IMR-90 (cell line): ENCODE measurements around the gene NPSR1. TPM values are rescaled to one million over a fixed set of nuclear protein-coding genes. Genes with fewer than 3 reads are reported as not detected.

ENCODE experiments used
- ATAC-seq: fragments of 200-7000 bp; cut with Tn5 transposase; 2 replicates; pipeline ENCODE4 v1.9.1; 2020; ENCODE audit warnings: low read depth, mild to moderate bottlenecking, moderate library complexity
- BruUV-seq: library from RNA; stranded (reverse); fragments of 400-500 nt; replicated peaks from 2 replicates; lab custom pipeline; 2021; lab: Mats Ljungman, UMichigan
- CTCF ChIA-PET: fragments of 300-600 bp; formaldehyde crosslinking; extraction: SDS; loops from one replicate; lab custom pipeline; 2021; ENCODE audit warnings: antibody characterized with exemption; lab: Yijun Ruan, JAX
- POLR2A ChIA-PET: fragments of 300-600 bp; sonication (Branson Sonifier 250); formaldehyde crosslinking; loops from one replicate; lab custom pipeline; 2022; ENCODE audit warnings: antibody characterized with exemption; ENCODE audit not compliant: unreplicated experiment; lab: Charles Lee
- DNase-seq: peaks from one replicate; pipeline ENCODE4 v3.0.0; 2013
- H2AFZ ChIP-seq: replicated peaks from 2 replicates; pipeline ENCODE3; 2013; ENCODE audit warnings: low read length, mild to moderate bottlenecking; ENCODE audit not compliant: poor library complexity
- H2AK5ac ChIP-seq: 2 replicates; pipeline ENCODE4 v1.6.1; 2013; ENCODE audit warnings: low read depth, low read length, inconsistent platforms
- H2AK9ac ChIP-seq: replicated peaks from 2 replicates; pipeline ENCODE3; 2013; ENCODE audit warnings: mild to moderate bottlenecking, low read depth, low read length, moderate library complexity; ENCODE audit not compliant: poor library complexity
- H2BK120ac ChIP-seq: 2 replicates; pipeline ENCODE4 v1.6.1; 2013; ENCODE audit warnings: low read depth, low read length, inconsistent platforms
- H2BK15ac ChIP-seq: 3 replicates; pipeline ENCODE4 v1.6.1; 2013; ENCODE audit warnings: low read depth, low read length, inconsistent platforms
- H2BK20ac ChIP-seq: 2 replicates; pipeline ENCODE4 v1.6.1; 2013; ENCODE audit warnings: low read depth, mild to moderate bottlenecking, inconsistent platforms, low read length, moderate library complexity
- H2BK5ac ChIP-seq: 2 replicates; pipeline ENCODE4 v1.6.1; 2013; ENCODE audit warnings: mild to moderate bottlenecking, low read depth, low read length, inconsistent platforms; ENCODE audit not compliant: poor library complexity, severe bottlenecking
- H3K14ac ChIP-seq: replicated peaks from 2 replicates; pipeline ENCODE4 v1.6.1; 2013; ENCODE audit warnings: low read depth, low read length, inconsistent platforms
- H3K18ac ChIP-seq: 2 replicates; pipeline ENCODE4 v1.6.1; 2013; ENCODE audit warnings: low read depth, low read length, control low read depth
- H3K23ac ChIP-seq: 2 replicates; pipeline ENCODE4 v1.6.1; 2013; ENCODE audit warnings: low read depth, low read length, inconsistent platforms
- H3K27ac ChIP-seq: 2 replicates; pipeline ENCODE4 v1.5.1; 2013; ENCODE audit warnings: mild to moderate bottlenecking, control low read depth, low read length; ENCODE audit not compliant: insufficient read depth
- H3K27me3 ChIP-seq: 2 replicates; pipeline ENCODE4 v1.6.1; 2013; ENCODE audit warnings: low read length; ENCODE audit not compliant: control insufficient read depth, insufficient read depth
- H3K36me3 ChIP-seq: 2 replicates; pipeline ENCODE4 v1.6.1; 2013; ENCODE audit warnings: low read length, mixed read lengths; ENCODE audit not compliant: control insufficient read depth, insufficient read depth
- H3K4ac ChIP-seq: 2 replicates; pipeline ENCODE4 v1.6.1; 2013; ENCODE audit warnings: low read depth, low read length, inconsistent platforms
- H3K4me1 ChIP-seq: 2 replicates; pipeline ENCODE4 v1.6.1; 2013; ENCODE audit warnings: low read length, mixed read lengths; ENCODE audit not compliant: control insufficient read depth, insufficient read depth
- H3K4me2 ChIP-seq: 2 replicates; pipeline ENCODE4 v1.6.1; 2013; ENCODE audit warnings: low read depth, mild to moderate bottlenecking, control low read depth, low read length, moderate library complexity
- H3K4me3 ChIP-seq: 2 replicates; pipeline ENCODE4 v1.5.1; 2013; ENCODE audit warnings: low read depth, mild to moderate bottlenecking, control low read depth, low read length, moderate library complexity; ENCODE audit not compliant: insufficient read depth
- H3K56ac ChIP-seq: 2 replicates; pipeline ENCODE4 v1.6.1; 2013; ENCODE audit warnings: low read length, inconsistent platforms; ENCODE audit not compliant: insufficient read depth; ENCODE audit errors: extremely low read depth
- H3K79me1 ChIP-seq, 2 experiments: 2 replicates each; pipeline ENCODE4 v1.6.1; 2013; ENCODE audit warnings: low read length in 2 of 2, inconsistent platforms in 1 of 2, low read depth in 1 of 2
- H3K9ac ChIP-seq: 2 replicates; pipeline ENCODE4 v1.6.1; 2013; ENCODE audit warnings: low read depth, low read length, control low read depth
- H3K9me1 ChIP-seq: 2 replicates; pipeline ENCODE4 v1.6.1; 2013; ENCODE audit warnings: low read length, inconsistent platforms; ENCODE audit not compliant: insufficient read depth
- H3K9me3 ChIP-seq: 2 replicates; pipeline ENCODE4 v1.6.1; 2013; ENCODE audit warnings: low read length; ENCODE audit not compliant: control insufficient read depth, insufficient read depth
- H4K20me1 ChIP-seq: 2 replicates; pipeline ENCODE4 v1.6.1; 2013; ENCODE audit warnings: low read length, inconsistent platforms; ENCODE audit not compliant: insufficient read depth
- H4K5ac ChIP-seq: 2 replicates; pipeline ENCODE4 v1.6.1; 2013; ENCODE audit warnings: mild to moderate bottlenecking, low read depth, low read length, control low read depth
- H4K8ac ChIP-seq, 2 experiments: 2 replicates each; pipeline ENCODE4 v1.6.1; 2013; ENCODE audit warnings: low read depth in 2 of 2, low read length in 2 of 2, control low read depth in 1 of 2, inconsistent platforms in 1 of 2
- H4K91ac ChIP-seq: 2 replicates; pipeline ENCODE4 v1.6.1; 2013; ENCODE audit warnings: low read depth, low read length, inconsistent platforms; ENCODE audit not compliant: insufficient read depth
- BHLHE40 ChIP-seq: fragments of 150-350 bp; IDR thresholded peaks from 2 replicates; pipeline ENCODE4 v1.6.1; 2016; ENCODE audit warnings: mild to moderate bottlenecking, low read depth, low read length
- CEBPB ChIP-seq: IDR thresholded peaks from 2 replicates; pipeline ENCODE4 v1.6.1; 2012; ENCODE audit warnings: low read depth, low read length, improper control_type of control experiment
- CHD1 ChIP-seq: IDR thresholded peaks from 2 replicates; pipeline ENCODE4 v1.6.1; 2012; ENCODE audit warnings: low read depth, low read length, improper control_type of control experiment
- FOS ChIP-seq: fragments of 150-350 bp; IDR thresholded peaks from 2 replicates; pipeline ENCODE4 v1.6.1; 2016; ENCODE audit warnings: low read depth, low read length
- MAFK ChIP-seq: IDR thresholded peaks from 2 replicates; pipeline ENCODE4 v1.6.1; 2012; ENCODE audit warnings: low read depth, low read length, improper control_type of control experiment
- MAZ ChIP-seq: IDR thresholded peaks from 2 replicates; pipeline ENCODE4 v1.6.1; 2012; ENCODE audit warnings: low read depth, mild to moderate bottlenecking, low read length, improper control_type of control experiment, moderate library complexity, borderline replicate concordance
- MXI1 ChIP-seq: IDR thresholded peaks from 2 replicates; pipeline ENCODE4 v1.6.1; 2012; ENCODE audit warnings: low read depth, mild to moderate bottlenecking, low read length, moderate library complexity, borderline replicate concordance
- NFE2L2 ChIP-seq: fragments of 150-350 bp; IDR thresholded peaks from 2 replicates; pipeline ENCODE4 v1.6.1; 2016; ENCODE audit warnings: low read depth, mild to moderate bottlenecking, low read length
- POLR2A ChIP-seq: IDR thresholded peaks from 2 replicates; pipeline ENCODE4 v1.6.1; 2012; ENCODE audit warnings: mild to moderate bottlenecking, low read depth, low read length
- RAD21 ChIP-seq: IDR thresholded peaks from 2 replicates; pipeline ENCODE4 v1.6.1; 2012; ENCODE audit warnings: low read length, improper control_type of control experiment
- RCOR1 ChIP-seq: IDR thresholded peaks from 2 replicates; pipeline ENCODE4 v1.6.1; 2012; ENCODE audit warnings: mild to moderate bottlenecking, low read length, improper control_type of control experiment; ENCODE audit not compliant: insufficient replicate concordance
- RFX5 ChIP-seq: IDR thresholded peaks from 2 replicates; pipeline ENCODE4 v1.8.0; 2012; ENCODE audit warnings: low read depth, mild to moderate bottlenecking, low read length, moderate library complexity
- SMC3 ChIP-seq: fragments of 150-350 bp; IDR thresholded peaks from 2 replicates; pipeline ENCODE4 v1.6.1; 2016; ENCODE audit warnings: low read depth, mild to moderate bottlenecking, antibody characterized with exemption, low read length, moderate library complexity
- WGBS, 2 experiments: methylation state at CpG; one replicate each; pipeline versions ENCODE4 v1.1.5 to v1.1.7; 2013; ENCODE audit warnings: missing lambda C conversion rate in 2 of 2; ENCODE audit not compliant: insufficient read length in 1 of 2; ENCODE audit errors: extremely low coverage in 2 of 2; 5-methylcytosine and 5-hydroxymethylcytosine counted together
- dilution Hi-C: fragments of 300-500 bp; cut with HindIII; formaldehyde crosslinking; loops from one replicate; pipeline ENCODE4 v1.14.3; 2018; ENCODE audit warnings: low sequenced_read_pairs; ENCODE audit not compliant: unreplicated experiment
- in situ Hi-C: fragments of 300-500 bp; cut with MboI; formaldehyde crosslinking; loops from 3 replicates; pipeline ENCODE4 v1.14.3; 2019; ENCODE audit warnings: low sequenced_read_pairs, inconsistent platforms, mixed read lengths
- intact Hi-C: fragments of 100-400 bp; cut with micrococcal nuclease; formaldehyde crosslinking; loops from 2 replicates; pipeline ENCODE4 v1.10.0; 2022
- polyA plus RNA-seq, 3 experiments: library from polyadenylated mRNA; depleted of rRNA; stranded (reverse); fragments of >200 nt; gene quantifications; 2 replicates each; pipeline ENCODE4 v1.2.3, GENCODE V29; 2012; ENCODE audit warnings: low replicate concordance in 1 of 3
- total RNA-seq: library from RNA; depleted of rRNA; stranded (reverse); fragments of >200 nt; gene quantifications from 2 replicates; pipeline ENCODE4 v1.2.3, GENCODE V29; 2012
- TF ChIP-seq, protein P1 (sequence below): conservative IDR thresholded peaks from 2 replicates; pipeline ENCODE4 v1.5.1; 2012; ENCODE audit warnings: mild to moderate bottlenecking, low read depth, low read length, improper control_type of control experiment
- TF ChIP-seq, protein P2 (sequence below): fragments of 150-350 bp; IDR thresholded peaks from 2 replicates; pipeline ENCODE4 v1.6.1; 2016; ENCODE audit warnings: low read depth, mild to moderate bottlenecking, low read length, moderate library complexity, borderline replicate concordance
- TF ChIP-seq, protein P3 (sequence below): fragments of 150-350 bp; IDR thresholded peaks from 2 replicates; pipeline ENCODE4 v1.6.1; 2017; ENCODE audit warnings: mild to moderate bottlenecking, antibody characterized with exemption, low read length, low read depth

The NPSR1 gene
- total and polyA plus RNA-seq, 2 of the 4 experiments (the other 2 are of a cell fraction), result not detected

DNA sequence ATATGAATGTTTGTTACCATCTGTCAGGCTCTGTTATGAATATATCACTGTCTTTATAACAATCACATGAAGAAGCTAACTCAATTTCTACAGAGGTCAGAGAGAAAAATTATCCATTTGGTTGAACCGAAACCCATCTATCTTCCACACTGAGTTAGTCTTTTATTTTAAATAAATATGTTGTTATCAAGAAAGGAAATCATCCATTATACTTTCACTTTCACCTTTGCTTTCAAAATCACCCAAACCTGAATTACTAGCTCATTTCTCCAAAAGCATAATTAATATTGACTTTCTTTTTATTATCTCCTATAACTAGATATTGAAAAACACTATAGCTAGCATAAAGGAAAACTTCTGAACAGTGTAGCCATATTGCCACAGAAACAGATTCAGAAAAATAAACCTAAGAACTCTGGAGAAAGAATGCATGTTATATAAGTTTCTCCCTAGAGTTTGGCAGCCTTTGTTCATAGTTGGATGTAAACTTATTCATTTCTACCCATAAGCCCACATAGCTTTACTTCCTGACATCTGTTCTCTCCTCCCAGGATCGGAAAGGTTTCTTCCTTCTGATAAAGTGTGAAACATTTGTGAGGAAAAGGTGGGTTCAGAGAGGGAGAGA is 66.0 kb downstream of the NPSR1 start:
- DNase-seq (no peak), ATAC-seq (no peak)
- no CpG with 5 or more reads among the region's 2 CpGs for WGBS, 2 experiments
- H3K18ac ChIP-seq, result no peak overlapping the region
- in situ Hi-C loops (no loop called here), dilution Hi-C loops (no loop called here), intact Hi-C loops (no loop called here)
- H2AK5ac ChIP-seq, result no peak overlapping the region
- no peak overlapping the region for H3K4me3 ChIP-seq
- no peak overlapping the region for H3K4me2 ChIP-seq
- H3K14ac ChIP-seq, result no peak overlapping the region
- no peak overlapping the region for H3K23ac ChIP-seq
- no peak overlapping the region for H2BK5ac ChIP-seq
- no peak for TF ChIP-seq CHD1
- no peak for TF ChIP-seq NFE2L2
- no peak for TF ChIP-seq RFX5
- TF ChIP-seq FOS, result no peak
- no peak for TF ChIP-seq CEBPB
- no peak for TF ChIP-seq SMC3
- no peak for TF ChIP-seq POLR2A
- TF ChIP-seq, protein P1, sequence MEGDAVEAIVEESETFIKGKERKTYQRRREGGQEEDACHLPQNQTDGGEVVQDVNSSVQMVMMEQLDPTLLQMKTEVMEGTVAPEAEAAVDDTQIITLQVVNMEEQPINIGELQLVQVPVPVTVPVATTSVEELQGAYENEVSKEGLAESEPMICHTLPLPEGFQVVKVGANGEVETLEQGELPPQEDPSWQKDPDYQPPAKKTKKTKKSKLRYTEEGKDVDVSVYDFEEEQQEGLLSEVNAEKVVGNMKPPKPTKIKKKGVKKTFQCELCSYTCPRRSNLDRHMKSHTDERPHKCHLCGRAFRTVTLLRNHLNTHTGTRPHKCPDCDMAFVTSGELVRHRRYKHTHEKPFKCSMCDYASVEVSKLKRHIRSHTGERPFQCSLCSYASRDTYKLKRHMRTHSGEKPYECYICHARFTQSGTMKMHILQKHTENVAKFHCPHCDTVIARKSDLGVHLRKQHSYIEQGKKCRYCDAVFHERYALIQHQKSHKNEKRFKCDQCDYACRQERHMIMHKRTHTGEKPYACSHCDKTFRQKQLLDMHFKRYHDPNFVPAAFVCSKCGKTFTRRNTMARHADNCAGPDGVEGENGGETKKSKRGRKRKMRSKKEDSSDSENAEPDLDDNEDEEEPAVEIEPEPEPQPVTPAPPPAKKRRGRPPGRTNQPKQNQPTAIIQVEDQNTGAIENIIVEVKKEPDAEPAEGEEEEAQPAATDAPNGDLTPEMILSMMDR, result no peak
- TF ChIP-seq MAZ, result no peak
- no peak for TF ChIP-seq BHLHE40
- TF ChIP-seq, protein P2, sequence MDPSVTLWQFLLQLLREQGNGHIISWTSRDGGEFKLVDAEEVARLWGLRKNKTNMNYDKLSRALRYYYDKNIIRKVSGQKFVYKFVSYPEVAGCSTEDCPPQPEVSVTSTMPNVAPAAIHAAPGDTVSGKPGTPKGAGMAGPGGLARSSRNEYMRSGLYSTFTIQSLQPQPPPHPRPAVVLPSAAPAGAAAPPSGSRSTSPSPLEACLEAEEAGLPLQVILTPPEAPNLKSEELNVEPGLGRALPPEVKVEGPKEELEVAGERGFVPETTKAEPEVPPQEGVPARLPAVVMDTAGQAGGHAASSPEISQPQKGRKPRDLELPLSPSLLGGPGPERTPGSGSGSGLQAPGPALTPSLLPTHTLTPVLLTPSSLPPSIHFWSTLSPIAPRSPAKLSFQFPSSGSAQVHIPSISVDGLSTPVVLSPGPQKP, result no peak
- TF ChIP-seq RAD21, result no peak
- TF ChIP-seq, protein P3, sequence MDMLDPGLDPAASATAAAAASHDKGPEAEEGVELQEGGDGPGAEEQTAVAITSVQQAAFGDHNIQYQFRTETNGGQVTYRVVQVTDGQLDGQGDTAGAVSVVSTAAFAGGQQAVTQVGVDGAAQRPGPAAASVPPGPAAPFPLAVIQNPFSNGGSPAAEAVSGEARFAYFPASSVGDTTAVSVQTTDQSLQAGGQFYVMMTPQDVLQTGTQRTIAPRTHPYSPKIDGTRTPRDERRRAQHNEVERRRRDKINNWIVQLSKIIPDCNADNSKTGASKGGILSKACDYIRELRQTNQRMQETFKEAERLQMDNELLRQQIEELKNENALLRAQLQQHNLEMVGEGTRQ, result no peak
- TF ChIP-seq MXI1, result no peak
- no peak for TF ChIP-seq MAFK
- no peak for TF ChIP-seq RCOR1
- H3K27ac ChIP-seq, result no peak overlapping the region
- no peak overlapping the region for H2BK20ac ChIP-seq
- H2AFZ ChIP-seq, result no peak overlapping the region
- H4K91ac ChIP-seq, result no peak overlapping the region
- H3K79me1 ChIP-seq, result no peaks in the 10 kb centered on the region
- H3K36me3 ChIP-seq, result no peaks in the 10 kb centered on the region
- no peaks in the 10 kb centered on the region for H4K20me1 ChIP-seq
- ChIA-PET CTCF (no interaction called here), POLR2A (no interaction called here)
- H3K9me3 ChIP-seq, result no peaks in the 10 kb centered on the region
- no peaks in the 10 kb centered on the region for H3K27me3 ChIP-seq
- no peak overlapping the region for H4K8ac ChIP-seq
- H3K9ac ChIP-seq, result no peak overlapping the region
- no peaks in the 10 kb centered on the region for H3K9me1 ChIP-seq
- H4K5ac ChIP-seq, result no peak overlapping the region
- H2BK15ac ChIP-seq, result no peak overlapping the region
- H2AK9ac ChIP-seq, result no peak overlapping the region
- no peak overlapping the region for H2BK120ac ChIP-seq
- no TSS peak for BruUV-seq
- no peak overlapping the region for H3K4ac ChIP-seq
- no peaks in the 10 kb centered on the region for H3K4me1 ChIP-seq
- H3K56ac ChIP-seq, result no peak overlapping the region
